Germinal center (tissue), 1 donor: ENCODE data around the gene WDR93.
"Not testable (repeated sequence)": the region's sequence is repeated elsewhere in the genome, so short reads cannot be mapped to it uniquely, and the experiment has no call there.

Experiments used
- DNase-seq: peaks from one replicate; pipeline ENCODE4 v3.0.0; 2012; ENCODE audit warnings: mixed read lengths, low spot score

WDR93 gene

GRCh38 chr15:89772932-89773583, 82.4 kb downstream of the WDR93 start:
- peak; percentile 29 for DNase-seq

DNA sequence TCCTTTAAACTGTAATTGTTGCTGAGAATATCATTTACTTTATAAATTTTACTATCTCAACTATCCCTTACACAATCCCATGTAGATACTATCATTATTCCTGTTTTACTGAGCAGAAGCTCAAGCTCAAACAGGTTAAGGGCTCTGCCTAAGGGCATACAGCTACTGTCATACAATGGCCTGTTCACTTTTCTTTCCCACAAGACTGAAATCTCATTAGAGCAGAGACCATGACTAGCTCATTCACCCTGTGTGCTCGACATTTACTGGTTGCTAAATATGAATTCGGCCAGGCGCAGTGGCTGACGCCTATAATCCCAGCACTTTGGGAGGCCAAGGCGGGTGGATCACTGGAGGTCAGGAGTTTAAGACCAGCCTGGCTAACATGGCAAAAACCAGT, 83.9 kb downstream of the WDR93 start:
- DNase-seq, result no peak

DNA sequence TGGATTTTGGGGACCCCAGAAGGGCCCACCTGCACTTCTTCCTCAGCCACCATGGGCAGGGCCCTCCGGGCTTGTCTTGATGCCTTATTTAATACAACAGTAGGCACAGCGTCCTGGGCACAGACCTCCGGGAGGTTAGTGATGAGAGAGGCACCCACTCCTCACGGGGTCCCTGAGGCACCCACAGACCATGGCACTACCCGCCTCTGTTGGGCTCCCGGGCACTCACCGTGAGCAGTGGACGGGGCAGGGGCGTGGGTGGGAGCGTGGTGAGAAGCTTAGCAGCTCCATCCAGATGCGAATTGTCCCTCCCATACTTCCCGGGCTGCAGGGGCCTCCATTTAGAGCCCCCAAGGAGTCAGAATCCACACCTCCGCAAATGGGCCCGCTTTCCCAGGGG, 85.2 kb downstream of the WDR93 start:
- no peak for DNase-seq

GRCh38 chr15:89776274-89777072, 85.9 kb downstream of the WDR93 start, which contains the start of gene MESP2:
Gene MESP2 (plus strand): TSS chr15:89776332. CDS start chr15:89776358, 26 bp downstream.
- peak; percentile 84 for DNase-seq

DNA sequence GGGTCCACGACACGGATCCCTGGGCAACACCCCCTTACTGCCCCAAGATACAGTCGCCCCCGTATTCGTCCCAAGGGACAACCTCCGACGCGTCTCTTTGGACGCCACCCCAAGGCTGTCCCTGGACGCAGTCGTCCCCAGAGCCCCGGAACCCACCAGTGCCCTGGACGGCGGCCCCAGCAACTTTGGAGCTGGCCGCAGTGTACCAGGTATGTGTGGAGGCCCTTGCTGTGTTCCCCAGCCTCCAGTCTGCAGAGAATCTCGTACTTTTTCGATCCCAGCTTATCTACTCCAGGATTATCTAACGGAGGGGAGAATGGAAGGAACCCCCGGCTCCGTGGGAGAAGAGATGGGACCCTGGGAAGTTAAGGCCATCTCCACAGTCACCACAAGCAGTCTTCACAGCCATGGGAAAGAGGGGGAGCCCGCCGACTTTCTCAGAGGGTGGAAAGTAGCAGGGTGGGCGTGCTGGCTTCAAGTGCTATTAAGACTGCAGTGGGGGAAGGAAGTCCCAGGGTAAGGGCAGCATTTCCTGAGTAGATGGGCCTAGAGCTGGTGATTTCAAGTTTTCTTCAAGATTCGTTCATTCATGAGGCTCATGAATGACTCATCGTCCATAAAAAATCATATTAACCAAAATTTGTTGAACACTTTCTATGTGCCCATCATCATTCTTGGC, 86.6 kb downstream of the WDR93 start:
- no peak for DNase-seq

- no peak for DNase-seq
Measured at GRCh38 chr15:89777782-89778380, 87.3 kb downstream of the WDR93 start.

GRCh38 chr15:89778861-89779260, 88.2 kb downstream of the WDR93 start:
- DNase-seq, result no peak

- no peak for DNase-seq
Measured at GRCh38 chr15:89780601-89781000, 90.0 kb downstream of the WDR93 start.

GRCh38 chr15:89781055-89781454, 90.4 kb downstream of the WDR93 start:
- DNase-seq, result no peak

- DNase-seq, result no peak
Measured at GRCh38 chr15:89781891-89782618, 91.4 kb downstream of the WDR93 start.

DNA sequence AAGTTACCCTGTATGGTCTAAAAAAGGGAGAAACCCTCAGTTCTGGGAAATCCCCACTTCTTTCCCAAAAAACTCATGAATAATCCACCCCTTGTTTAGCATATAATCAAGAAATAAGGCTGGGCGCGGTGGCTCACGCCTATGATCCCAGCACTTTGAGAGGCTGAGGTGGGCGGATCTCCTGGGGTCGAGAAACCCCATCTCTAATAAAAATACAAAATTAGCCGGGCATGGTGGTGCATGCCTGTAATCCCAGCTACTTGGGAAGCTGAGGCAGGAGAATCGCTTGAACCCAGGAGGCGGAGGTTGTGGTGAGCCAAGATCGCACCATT, 92.0 kb downstream of the WDR93 start:
- not testable (repeated sequence) for DNase-seq

DNA sequence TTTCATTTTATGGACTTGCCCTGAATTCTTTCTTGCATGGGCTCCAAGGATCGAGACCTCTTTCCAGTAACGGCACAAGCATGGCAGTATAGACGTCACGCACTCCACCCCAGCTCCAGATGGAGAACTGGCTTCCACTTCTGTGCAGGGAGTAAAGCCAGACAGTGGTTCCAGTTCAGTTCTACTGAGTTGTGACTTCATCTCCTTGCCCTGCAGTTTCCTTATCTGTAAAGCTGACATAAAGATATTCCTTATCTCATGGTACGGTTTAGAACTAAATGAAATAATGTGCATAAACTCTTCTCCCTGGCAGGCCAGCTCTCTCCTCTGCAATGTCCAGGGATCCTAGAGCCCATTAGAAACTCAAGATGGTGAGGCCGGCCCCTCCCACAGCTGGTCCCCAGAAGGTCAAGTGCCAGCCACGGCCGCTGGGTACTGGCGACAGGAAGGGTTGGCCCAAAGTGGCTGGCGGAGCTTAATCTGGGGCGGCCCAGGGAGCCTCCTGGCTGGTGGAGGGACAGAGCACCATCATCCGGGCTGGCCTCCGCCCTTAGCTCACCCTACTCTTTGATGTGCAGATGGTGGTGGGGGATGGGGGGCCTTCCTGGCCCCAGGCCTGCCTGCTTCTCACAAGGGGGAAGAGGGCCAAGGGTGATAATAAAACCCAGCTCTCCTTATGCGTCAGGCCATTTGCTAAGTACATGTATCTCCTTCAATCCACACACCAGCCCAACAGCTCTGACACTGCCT, 92.7 kb downstream of the WDR93 start:
- no peak for DNase-seq

- DNase-seq, result no peak
Measured at GRCh38 chr15:89783861-89784685, 93.5 kb downstream of the WDR93 start.

GRCh38 chr15:89784686-89784960, 94.0 kb downstream of the WDR93 start:
- no peak for DNase-seq

DNA sequence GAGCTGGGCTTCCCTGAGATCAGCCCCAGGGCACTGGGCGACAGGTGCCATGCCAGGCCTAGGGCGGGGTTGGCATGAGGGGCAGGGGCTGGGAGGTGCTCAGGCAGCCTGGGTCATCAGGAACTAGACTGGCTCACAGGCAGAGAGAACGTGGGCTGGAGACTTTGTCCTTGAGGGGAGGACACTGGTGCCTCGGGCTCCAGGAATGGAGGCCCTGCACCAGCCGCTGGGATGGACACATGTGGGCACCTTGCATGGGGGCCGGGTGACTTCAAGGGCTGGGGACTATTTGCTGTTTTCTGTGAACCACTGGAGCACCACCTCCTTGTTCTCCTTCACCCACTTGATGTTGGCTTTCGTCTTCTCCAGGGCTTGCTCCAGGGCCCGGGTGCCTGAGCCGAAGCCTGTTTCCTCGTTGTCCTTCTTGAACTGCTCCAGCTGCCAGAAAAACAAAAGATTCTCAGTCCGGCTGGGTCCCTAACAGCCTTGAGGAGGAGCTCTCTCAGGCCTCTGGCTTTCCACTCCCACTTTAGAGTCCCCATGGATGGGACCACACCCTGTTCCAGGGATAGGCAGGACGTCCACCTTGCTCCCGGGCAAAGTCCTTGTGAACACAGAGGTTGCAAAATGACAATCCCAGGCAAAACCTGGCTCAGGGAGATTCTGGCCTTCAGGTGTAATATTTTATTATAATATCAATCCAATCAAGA, 94.6 kb downstream of the WDR93 start:
- DNase-seq, result no peak

GRCh38 chr15:89785774-89786140, 95.1 kb downstream of the WDR93 start:
- DNase-seq, result no peak

- no peak for DNase-seq
Measured at GRCh38 chr15:89787944-89788343, 97.3 kb downstream of the WDR93 start.

GRCh38 chr15:89788585-89788984, 98.0 kb downstream of the WDR93 start:
- DNase-seq, result not testable (repeated sequence)

- DNase-seq, result no peak
Measured at GRCh38 chr15:89790206-89790605, 99.6 kb downstream of the WDR93 start.

GRCh38 chr15:89790661-89791060, 100.0 kb downstream of the WDR93 start:
- no peak for DNase-seq
